GM20000 (cell line): Measurements from ENCODE around the gene CPA3.

ENCODE experiments used
- DNase-seq: peaks from one replicate; pipeline ENCODE4 v3.0.0; 2012; ENCODE audit warnings: low spot score
- TF ChIP-seq, protein P1 (sequence below): IDR thresholded peaks from 2 replicates; pipeline ENCODE4 v1.5.1; 2012; ENCODE audit warnings: mild to moderate bottlenecking, control low read depth; ENCODE audit errors: extremely low read depth, missing control alignments

The CPA3 gene

DNA sequence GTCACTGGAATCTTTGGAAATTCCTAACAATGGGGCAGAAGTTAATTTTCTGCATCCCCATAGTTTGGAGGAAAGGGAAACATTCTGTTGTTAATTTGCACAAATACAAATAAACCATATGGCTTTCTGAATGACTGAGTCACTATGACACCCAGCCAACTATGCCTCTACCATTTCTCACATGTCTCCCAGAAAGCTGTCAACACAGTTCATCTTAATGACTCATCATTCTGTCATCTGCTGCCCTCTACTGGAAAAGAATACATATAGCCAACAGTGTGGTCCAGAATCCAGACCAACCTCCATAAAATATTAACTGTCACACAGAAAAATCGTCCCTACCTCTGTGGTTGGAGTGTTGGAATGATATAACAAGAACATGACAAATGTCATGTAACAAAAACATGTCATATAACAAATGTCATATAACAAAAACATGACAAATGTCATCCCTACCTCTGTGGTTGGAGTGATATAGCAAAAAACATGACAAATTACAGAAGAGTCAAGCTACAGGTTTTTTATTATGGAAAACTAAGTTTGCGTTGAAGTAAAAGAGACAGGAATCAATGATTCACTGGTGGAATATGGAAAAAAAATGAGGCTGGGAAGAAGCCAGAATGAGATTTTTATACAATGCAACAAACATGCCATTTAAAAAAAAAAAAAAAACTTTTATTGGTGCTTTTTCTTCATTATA lies 78.6 kb downstream of the CPA3 start:
- TF ChIP-seq, protein P1, sequence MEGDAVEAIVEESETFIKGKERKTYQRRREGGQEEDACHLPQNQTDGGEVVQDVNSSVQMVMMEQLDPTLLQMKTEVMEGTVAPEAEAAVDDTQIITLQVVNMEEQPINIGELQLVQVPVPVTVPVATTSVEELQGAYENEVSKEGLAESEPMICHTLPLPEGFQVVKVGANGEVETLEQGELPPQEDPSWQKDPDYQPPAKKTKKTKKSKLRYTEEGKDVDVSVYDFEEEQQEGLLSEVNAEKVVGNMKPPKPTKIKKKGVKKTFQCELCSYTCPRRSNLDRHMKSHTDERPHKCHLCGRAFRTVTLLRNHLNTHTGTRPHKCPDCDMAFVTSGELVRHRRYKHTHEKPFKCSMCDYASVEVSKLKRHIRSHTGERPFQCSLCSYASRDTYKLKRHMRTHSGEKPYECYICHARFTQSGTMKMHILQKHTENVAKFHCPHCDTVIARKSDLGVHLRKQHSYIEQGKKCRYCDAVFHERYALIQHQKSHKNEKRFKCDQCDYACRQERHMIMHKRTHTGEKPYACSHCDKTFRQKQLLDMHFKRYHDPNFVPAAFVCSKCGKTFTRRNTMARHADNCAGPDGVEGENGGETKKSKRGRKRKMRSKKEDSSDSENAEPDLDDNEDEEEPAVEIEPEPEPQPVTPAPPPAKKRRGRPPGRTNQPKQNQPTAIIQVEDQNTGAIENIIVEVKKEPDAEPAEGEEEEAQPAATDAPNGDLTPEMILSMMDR: peak; percentile 65
- peak; percentile 77 for DNase-seq

DNA sequence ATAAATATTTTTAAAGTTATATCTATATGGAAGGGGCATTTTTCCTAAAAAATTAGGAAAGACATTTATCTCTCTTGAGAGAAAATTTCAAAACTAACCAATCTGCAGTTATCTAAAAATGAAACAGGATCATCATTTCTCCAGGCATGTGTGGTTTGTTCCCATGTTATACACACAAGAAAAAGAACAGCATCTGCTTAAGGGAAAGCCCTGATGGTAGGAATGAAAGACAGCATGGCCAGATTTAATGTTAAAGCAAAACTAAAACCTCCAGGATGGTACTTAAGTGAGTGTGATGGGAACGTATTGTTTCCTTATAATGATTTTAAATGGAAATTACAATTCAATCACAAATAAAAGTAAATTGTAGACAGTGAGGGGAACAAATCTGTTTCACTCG lies 80.0 kb downstream of the CPA3 start:
- TF ChIP-seq, protein P1: no peak
- no peak for DNase-seq
